ENCODE results near the gene MYO1G.

Gene MYO1G

GRCh38 chr7:45024126-45024744 is 45.4 kb upstream of the MYO1G start:
- ATAC-seq: no peak
- no peak for TF ChIP-seq TSHZ2 (CRISPR knock-in tag; IDR thresholded peaks at IDR 0.05)
- TF ChIP-seq SNAI2 (CRISPR knock-in tag; IDR thresholded peaks at IDR 0.05): no peak
- no peak for TF ChIP-seq ISL1 (CRISPR knock-in tag; IDR thresholded peaks at IDR 0.05)
- TF ChIP-seq PATZ1 (CRISPR knock-in tag; IDR thresholded peaks at IDR 0.05; ENCODE audit: borderline replicate concordance): no peak
- no peak for TF ChIP-seq ARNTL (CRISPR knock-in tag; IDR thresholded peaks at IDR 0.05; ENCODE audit: borderline replicate concordance, low read depth)
- no peak for TF ChIP-seq ZC3H10 (CRISPR knock-in tag; IDR thresholded peaks at IDR 0.05)
- TF ChIP-seq TOX (CRISPR knock-in tag; IDR thresholded peaks at IDR 0.05; ENCODE audit: borderline replicate concordance): no peak
- TF ChIP-seq ESRRG (CRISPR knock-in tag; IDR thresholded peaks at IDR 0.05): no peak
- TF ChIP-seq BACH2 (CRISPR knock-in tag; IDR thresholded peaks at IDR 0.05; ENCODE audit: borderline replicate concordance): no peak
- TF ChIP-seq POU6F1 (CRISPR knock-in tag; IDR thresholded peaks at IDR 0.05; ENCODE audit: borderline replicate concordance, low read depth): no peak
- TF ChIP-seq GLIS3 (CRISPR knock-in tag; IDR thresholded peaks at IDR 0.05): no peak
- no peak for TF ChIP-seq TCF4 (CRISPR knock-in tag; IDR thresholded peaks at IDR 0.05; ENCODE audit: borderline replicate concordance)
- TF ChIP-seq CSRNP3 (CRISPR knock-in tag; IDR thresholded peaks at IDR 0.05): no peak

GRCh38 chr7:45021604-45022296 is 42.9 kb upstream of the MYO1G start:
- TF ChIP-seq ZNF70 (CRISPR knock-in tag; IDR thresholded peaks at IDR 0.05) (no peak), ARNTL (CRISPR knock-in tag; IDR thresholded peaks at IDR 0.05; ENCODE audit: borderline replicate concordance, low read depth) (no peak), ISL1 (CRISPR knock-in tag; IDR thresholded peaks at IDR 0.05) (no peak), ZFP30 (CRISPR knock-in tag; IDR thresholded peaks at IDR 0.05) (no peak), POU6F1 (CRISPR knock-in tag; IDR thresholded peaks at IDR 0.05; ENCODE audit: borderline replicate concordance, low read depth) (no peak), ZNF565 (CRISPR knock-in tag; conservative IDR thresholded peaks at IDR 0.05; ENCODE audit: low read depth) (no peak), GLIS3 (CRISPR knock-in tag; IDR thresholded peaks at IDR 0.05) (no peak), CREB5 (CRISPR knock-in tag; IDR thresholded peaks at IDR 0.05; ENCODE audit: low read depth) (no peak)
- no peak for ATAC-seq

All from SK-N-SH treated with all-trans-retinoic acid at 6 μM for 48 hours (cell line).